ENCODE data around the gene FAAH.

The FAAH gene

DNA sequence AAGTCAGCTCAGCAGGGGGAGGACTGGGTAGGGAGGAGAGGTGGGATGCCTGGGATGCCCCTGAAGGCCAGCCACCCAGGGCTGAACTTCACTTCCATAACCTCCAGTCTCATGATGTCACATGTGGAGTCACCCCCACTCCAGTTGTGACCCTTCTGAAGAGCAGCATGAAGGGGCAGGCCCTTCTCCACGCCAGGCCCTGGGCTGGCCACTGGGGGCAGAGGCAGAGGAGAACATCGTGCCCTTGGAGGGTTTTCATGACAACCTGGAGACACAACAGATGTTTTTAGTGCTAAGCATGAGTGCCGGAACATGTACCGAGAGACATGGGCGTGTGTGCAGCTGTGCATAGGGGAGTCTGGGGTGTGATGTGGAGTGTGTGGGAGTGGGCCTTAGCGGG, 37.6 kb downstream of the FAAH start:
- no peak overlapping the region for H3K27ac ChIP-seq
- TF ChIP-seq CTCF (IDR thresholded peaks at IDR 0.05): no peak

GRCh38 chr1:46432781-46433327, 38.7 kb downstream of the FAAH start:
- no peak for TF ChIP-seq CTCF (IDR thresholded peaks at IDR 0.05)
- H3K4me3 ChIP-seq: no peak overlapping the region
- DNase-seq (ENCODE audit: low spot score): no peak
- H3K27ac ChIP-seq: no peak overlapping the region

More for the DNA sequence above, 37.6 kb downstream of the FAAH start:
- H3K4me3 ChIP-seq: no peak overlapping the region
- no peak for DNase-seq (ENCODE audit: low spot score)

DNA sequence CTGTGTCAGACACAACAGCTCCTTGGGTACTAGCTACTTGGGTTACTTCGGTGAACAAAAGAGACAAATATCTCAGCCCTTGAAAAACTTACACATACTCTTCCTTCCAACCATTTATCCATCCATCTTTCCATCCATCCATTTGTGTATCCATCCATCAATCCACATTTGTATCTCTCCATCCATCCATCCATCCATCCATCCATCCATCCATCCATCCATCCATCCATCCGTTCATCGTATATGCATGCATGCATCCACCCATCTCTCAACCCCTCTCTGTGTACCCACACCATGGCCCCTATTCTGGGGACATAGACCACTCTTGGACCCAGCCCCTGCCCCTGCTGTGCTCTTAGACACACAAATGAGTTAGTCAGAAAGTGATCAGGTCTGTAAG, 40.2 kb downstream of the FAAH start:
- H3K27ac ChIP-seq: no peak overlapping the region
- TF ChIP-seq CTCF (IDR thresholded peaks at IDR 0.05): no peak
- no peak for DNase-seq (ENCODE audit: low spot score)
- H3K4me3 ChIP-seq: no peak overlapping the region

DNA sequence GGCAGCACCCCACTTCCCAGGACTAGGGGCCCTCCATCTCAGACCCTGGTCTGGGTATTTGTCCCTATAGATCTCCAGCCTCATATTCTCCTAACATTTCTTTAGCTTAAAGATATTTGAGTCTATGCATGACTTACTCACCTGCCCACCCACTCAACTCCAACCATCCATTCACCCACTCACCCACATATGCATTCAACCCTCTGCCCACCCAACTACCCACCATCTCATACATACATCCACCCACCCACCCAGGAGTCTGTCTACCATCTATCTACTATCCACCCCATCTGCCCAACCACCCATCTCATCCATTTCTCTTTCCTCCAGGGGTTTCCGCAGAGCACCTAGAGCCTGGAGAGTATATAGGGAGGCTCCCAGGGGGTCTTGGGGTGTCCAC, 42.7 kb downstream of the FAAH start:
- H3K27ac ChIP-seq: no peak overlapping the region
- no peak for DNase-seq (ENCODE audit: low spot score)
- TF ChIP-seq CTCF (IDR thresholded peaks at IDR 0.05): no peak
- H3K4me3 ChIP-seq: no peak overlapping the region

- no peak for DNase-seq (ENCODE audit: low spot score)
- H3K27ac ChIP-seq: no peak overlapping the region
- no peak for TF ChIP-seq CTCF (IDR thresholded peaks at IDR 0.05)
- no peak overlapping the region for H3K4me3 ChIP-seq
These were observed 43.6 kb downstream of the FAAH start for GRCh38 chr1:46437723-46438122.

GRCh38 chr1:46438346-46438745, 44.2 kb downstream of the FAAH start:
- no peak for TF ChIP-seq CTCF (IDR thresholded peaks at IDR 0.05)
- Histone ChIP-seq H3K27ac (no peak overlapping the region), H3K4me3 (no peak overlapping the region)
- no peak for DNase-seq (ENCODE audit: low spot score)

DNA sequence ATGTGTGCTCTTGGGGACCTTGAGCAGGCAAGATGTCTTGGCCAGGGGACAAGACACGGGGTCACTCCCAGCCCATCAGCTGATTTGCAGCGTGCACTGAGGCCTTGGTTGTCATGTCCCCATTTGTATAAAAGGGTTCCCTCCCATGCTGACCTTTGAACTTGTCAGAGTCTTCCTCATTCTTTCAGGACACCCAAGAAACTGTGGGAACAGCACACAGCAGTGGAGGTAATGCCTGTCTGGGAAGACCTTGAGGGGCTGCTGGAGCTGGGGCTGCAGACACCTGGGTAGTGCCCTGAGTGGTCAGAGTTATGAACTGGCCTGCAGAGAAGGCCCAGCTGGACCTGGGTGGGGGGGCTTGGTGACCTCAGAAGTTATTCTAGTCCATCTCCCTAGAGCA, 46.4 kb downstream of the FAAH start:
- H3K4me3 ChIP-seq: no peak overlapping the region
- DNase-seq (ENCODE audit: low spot score): no peak
- TF ChIP-seq CTCF (IDR thresholded peaks at IDR 0.05): no peak
- H3K27ac ChIP-seq: no peak overlapping the region

All from coronary artery (tissue), 2 donors.